AG10803 (cell line): ENCODE results near the gene RBMY1D.
"Not testable (repeated sequence)": the region's sequence is repeated elsewhere in the genome, so short reads cannot be mapped to it uniquely, and the experiment has no call there.

Source experiments
- DNase-seq: peaks from one replicate; pipeline ENCODE4 v3.0.0; 2010; ENCODE audit warnings: low read depth
- H3K4me3 ChIP-seq: 2 replicates; pipeline ENCODE4 v1.5.1; 2011; ENCODE audit warnings: mild to moderate bottlenecking, low read length, control low read depth
- CTCF ChIP-seq: conservative IDR thresholded peaks from 2 replicates; pipeline ENCODE4 v1.5.1; 2011; ENCODE audit warnings: mild to moderate bottlenecking, low read length, control low read depth, inconsistent platforms

The RBMY1D gene

GRCh38 chrY:21894426-21894825 lies at the start of gene RBMY1D:
TSS of gene RBMY1D (minus strand) at chrY:21894526. CDS start at chrY:21892513, 2,013 bp downstream.
- H3K4me3 ChIP-seq, DNase-seq: not testable (repeated sequence)

GRCh38 chrY:21917932-21918331 lies 23.6 kb upstream of the RBMY1D start, which contains the start of gene RBMY1E:
TSS of gene RBMY1E (minus strand) at chrY:21918032. CDS start at chrY:21916054, 1,978 bp downstream.
- not testable (repeated sequence) for H3K4me3 ChIP-seq, DNase-seq

- DNase-seq, H3K4me3 ChIP-seq: not testable (repeated sequence)
Measured at GRCh38 chrY:21869407-21870076, 24.8 kb downstream of the RBMY1D start.

- no peak for TF ChIP-seq CTCF
- DNase-seq = no peak
- no peak overlapping the region for H3K4me3 ChIP-seq
Measured at GRCh38 chrY:21845481-21845880, 48.8 kb downstream of the RBMY1D start.

GRCh38 chrY:21842090-21842489 lies 52.2 kb downstream of the RBMY1D start:
- TF ChIP-seq CTCF = no peak
- DNase-seq = no peak

GRCh38 chrY:21839489-21839888 lies 54.8 kb downstream of the RBMY1D start:
- no peak for DNase-seq
- H3K4me3 ChIP-seq = no peak overlapping the region
- TF ChIP-seq CTCF = no peak

More at GRCh38 chrY:21842090-21842489, 52.2 kb downstream of the RBMY1D start:
- no peak overlapping the region for H3K4me3 ChIP-seq

- DNase-seq = no peak
- no peak for TF ChIP-seq CTCF
- no peak overlapping the region for H3K4me3 ChIP-seq
Measured at GRCh38 chrY:21836343-21836742, 58.0 kb downstream of the RBMY1D start.

GRCh38 chrY:21835052-21835451 lies 59.3 kb downstream of the RBMY1D start:
- no peak for TF ChIP-seq CTCF
- no peak overlapping the region for H3K4me3 ChIP-seq
- no peak for DNase-seq
